ENCODE measurements around the gene MYCL. TPM values are rescaled to one million over a fixed set of nuclear protein-coding genes. Genes with fewer than 3 reads are reported as not detected.
A peak's percentile ranks its signal among the peaks of the same experiment; 100 is the strongest.

The MYCL gene
- total and polyA plus RNA-seq, 2 experiments from 2014 or later = 5.5 to 11.1 TPM

DNA sequence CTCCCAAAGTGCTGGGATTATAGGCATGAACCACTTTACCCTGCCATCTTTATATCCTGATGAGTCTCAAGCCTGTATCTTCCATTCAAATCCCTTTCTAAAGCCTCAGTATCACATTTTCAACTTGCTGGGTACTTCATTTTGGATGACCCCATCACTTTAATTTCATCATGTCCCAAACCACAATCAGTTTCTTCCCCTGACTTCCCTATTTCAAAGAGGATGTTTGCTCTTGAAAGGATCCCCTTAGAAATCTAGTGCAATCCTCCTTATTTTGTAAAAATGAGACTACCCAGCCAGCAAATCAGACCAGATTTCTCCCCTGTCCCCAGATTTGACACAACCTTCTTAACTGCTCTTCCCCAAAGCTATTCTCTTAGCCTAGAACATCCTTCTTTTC lies 11.4 kb downstream of the MYCL start:
- no peak overlapping the region for H3K27ac ChIP-seq
- H3K36me3 ChIP-seq = no peaks in the 10 kb centered on the region
- H3K4me1 ChIP-seq (ENCODE audit: low read depth) = peaks cover 30% of the 10 kb centered on the region
- H3K4me3 ChIP-seq = no peak overlapping the region
- TF ChIP-seq, protein P1, sequence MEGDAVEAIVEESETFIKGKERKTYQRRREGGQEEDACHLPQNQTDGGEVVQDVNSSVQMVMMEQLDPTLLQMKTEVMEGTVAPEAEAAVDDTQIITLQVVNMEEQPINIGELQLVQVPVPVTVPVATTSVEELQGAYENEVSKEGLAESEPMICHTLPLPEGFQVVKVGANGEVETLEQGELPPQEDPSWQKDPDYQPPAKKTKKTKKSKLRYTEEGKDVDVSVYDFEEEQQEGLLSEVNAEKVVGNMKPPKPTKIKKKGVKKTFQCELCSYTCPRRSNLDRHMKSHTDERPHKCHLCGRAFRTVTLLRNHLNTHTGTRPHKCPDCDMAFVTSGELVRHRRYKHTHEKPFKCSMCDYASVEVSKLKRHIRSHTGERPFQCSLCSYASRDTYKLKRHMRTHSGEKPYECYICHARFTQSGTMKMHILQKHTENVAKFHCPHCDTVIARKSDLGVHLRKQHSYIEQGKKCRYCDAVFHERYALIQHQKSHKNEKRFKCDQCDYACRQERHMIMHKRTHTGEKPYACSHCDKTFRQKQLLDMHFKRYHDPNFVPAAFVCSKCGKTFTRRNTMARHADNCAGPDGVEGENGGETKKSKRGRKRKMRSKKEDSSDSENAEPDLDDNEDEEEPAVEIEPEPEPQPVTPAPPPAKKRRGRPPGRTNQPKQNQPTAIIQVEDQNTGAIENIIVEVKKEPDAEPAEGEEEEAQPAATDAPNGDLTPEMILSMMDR (IDR thresholded peaks at IDR 0.05; ENCODE audit: low read depth, low read length) = no peak
- H3K27me3 ChIP-seq = no peaks in the 10 kb centered on the region
- DNase-seq (ENCODE audit: low read depth in 1 of 2, low spot score in 1 of 2) = no peak
- no peaks in the 10 kb centered on the region for H3K9me3 ChIP-seq (ENCODE audit: low read depth)

DNA sequence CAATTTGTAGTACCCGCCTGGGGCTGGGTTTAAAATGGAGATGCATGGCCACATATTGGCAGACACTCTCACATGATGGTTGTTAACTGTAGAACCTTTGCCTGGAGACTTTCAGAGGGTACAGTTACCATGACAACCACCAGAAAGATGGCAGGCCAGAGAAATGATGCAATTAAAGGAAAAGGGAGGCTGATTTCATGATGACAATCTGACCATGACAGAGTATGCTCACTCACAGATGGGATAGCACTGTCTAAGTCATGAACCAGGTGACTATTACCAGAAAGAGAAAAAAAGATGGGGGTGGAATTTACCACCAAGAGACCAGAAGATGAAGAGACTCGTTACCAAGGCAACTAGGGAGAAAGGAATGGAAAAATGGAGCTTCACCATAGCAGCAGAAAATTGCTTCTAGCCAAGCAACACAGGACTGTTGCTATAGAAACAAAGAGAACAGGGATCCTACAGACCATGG lies 14.9 kb downstream of the MYCL start:
- Histone ChIP-seq H3K9me3 (ENCODE audit: low read depth) (no peaks in the 10 kb centered on the region), H3K4me1 (ENCODE audit: low read depth) (peaks cover 12% of the 10 kb centered on the region), H3K36me3 (no peaks in the 10 kb centered on the region), H3K27ac (no peak overlapping the region), H3K4me3 (no peak overlapping the region), H3K27me3 (no peaks in the 10 kb centered on the region)
- peak in 1 of 2 donors; percentile 15 for DNase-seq (ENCODE audit: low read depth in 1 of 2, low spot score in 1 of 2)
- TF ChIP-seq, protein P1 (IDR thresholded peaks at IDR 0.05; ENCODE audit: low read depth, low read length) = no peak

DNA sequence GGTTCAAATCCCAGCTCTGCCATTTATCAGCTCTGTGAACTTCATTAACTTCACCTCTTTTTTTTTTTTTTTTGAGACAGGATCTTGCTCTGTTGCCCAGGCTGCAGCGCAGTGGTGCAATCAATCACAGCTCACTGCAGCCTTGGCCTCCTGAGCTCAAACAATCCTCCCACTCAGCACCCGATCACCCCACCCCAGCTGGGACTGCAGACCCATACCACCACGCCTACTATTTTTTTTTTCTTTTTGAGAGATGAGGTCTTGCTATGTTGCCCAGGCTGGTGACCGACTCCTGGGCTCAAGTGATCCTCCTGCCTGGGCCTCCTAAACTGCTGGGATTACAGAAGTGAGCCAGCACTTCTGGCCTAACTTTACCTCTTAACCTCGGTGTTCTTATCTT lies 16.2 kb downstream of the MYCL start:
- H3K36me3 ChIP-seq = no peaks in the 10 kb centered on the region
- no peak overlapping the region for H3K4me3 ChIP-seq
- no peak for DNase-seq (ENCODE audit: low read depth in 1 of 2, low spot score in 1 of 2)
- H3K27ac ChIP-seq = no peak overlapping the region
- no peaks in the 10 kb centered on the region for H3K27me3 ChIP-seq
- peaks cover 12% of the 10 kb centered on the region for H3K4me1 ChIP-seq (ENCODE audit: low read depth)
- no peaks in the 10 kb centered on the region for H3K9me3 ChIP-seq (ENCODE audit: low read depth)
- TF ChIP-seq, protein P1 (IDR thresholded peaks at IDR 0.05; ENCODE audit: low read depth, low read length) = no peak

DNA sequence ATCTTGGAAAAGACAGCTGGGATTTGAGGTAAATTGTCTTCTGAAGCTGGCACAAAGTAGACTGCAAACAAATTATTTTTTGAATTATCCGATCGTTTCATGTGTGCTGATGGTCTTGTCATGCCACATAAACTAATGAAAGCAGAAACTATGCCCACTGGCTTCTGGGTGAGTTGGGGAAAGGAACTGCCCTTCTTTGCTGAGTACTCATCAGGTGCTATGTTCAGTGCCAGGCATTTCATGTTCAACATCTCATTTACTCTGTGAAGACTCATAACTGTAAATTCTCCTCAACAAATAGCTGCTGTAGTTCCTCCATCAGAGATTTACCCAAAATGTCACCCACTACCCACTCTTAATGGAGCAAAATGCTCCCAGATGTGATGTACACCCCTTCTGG lies 19.6 kb downstream of the MYCL start:
- Histone ChIP-seq H3K36me3 (no peaks in the 10 kb centered on the region), H3K4me1 (ENCODE audit: low read depth) (peaks cover 20% of the 10 kb centered on the region), H3K27me3 (no peaks in the 10 kb centered on the region), H3K9me3 (ENCODE audit: low read depth) (no peaks in the 10 kb centered on the region), H3K27ac (no peak overlapping the region), H3K4me3 (peak overlapping the region; percentile 87)
- no peak for DNase-seq (ENCODE audit: low read depth in 1 of 2, low spot score in 1 of 2)
- TF ChIP-seq, protein P1 (IDR thresholded peaks at IDR 0.05; ENCODE audit: low read depth, low read length) = no peak

DNA sequence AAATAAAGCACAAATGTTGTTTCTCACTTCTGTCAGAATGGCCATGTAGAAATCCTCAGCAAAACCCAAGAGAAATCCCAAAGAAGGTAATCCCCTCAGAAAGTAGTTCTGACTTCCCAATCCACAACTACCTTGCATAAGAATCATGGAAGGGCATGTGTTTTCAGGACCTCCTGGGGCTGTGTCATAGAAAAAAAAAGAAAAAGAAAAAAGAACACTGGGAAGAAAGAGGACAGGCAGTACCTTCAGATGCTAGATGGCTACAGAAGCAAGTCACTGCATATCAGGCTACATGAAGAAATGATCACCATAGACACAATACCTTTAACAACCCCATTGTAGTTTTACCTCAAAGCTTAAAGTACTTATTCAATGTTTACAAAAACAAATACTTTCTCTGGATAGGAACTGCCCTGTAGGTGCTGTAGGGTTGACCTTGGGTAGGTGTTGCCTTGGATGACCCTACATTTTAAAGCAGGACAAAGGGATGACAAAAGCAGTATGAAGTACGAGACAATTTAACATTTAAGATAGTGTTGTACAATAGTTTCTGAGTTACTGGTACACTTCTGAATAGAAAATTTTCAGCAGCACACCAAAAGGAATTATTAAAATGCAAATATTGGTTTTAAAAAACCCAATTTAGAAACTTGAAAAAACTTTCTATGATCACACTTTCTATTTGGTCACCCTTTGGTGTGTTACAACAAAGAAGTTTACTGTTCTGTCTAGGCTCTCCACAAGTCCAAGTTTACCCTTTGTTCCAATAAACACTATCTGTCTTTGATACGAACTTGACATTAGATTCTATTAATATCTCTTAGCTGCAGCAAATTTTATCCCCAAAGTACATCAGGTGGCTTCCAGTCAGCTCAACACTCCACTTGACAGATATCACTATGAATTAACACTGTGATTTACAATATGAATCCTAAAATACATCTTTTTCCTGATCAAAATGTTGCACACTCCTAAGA lies 23.4 kb downstream of the MYCL start:
- Histone ChIP-seq H3K9me3 (ENCODE audit: low read depth) (no peaks in the 10 kb centered on the region), H3K27me3 (no peaks in the 10 kb centered on the region), H3K4me3 (no peak overlapping the region), H3K27ac (no peak overlapping the region), H3K4me1 (ENCODE audit: low read depth) (peaks cover 20% of the 10 kb centered on the region), H3K36me3 (no peaks in the 10 kb centered on the region)
- DNase-seq (ENCODE audit: low read depth in 1 of 2, low spot score in 1 of 2) = no peak
- TF ChIP-seq, protein P1 (IDR thresholded peaks at IDR 0.05; ENCODE audit: low read depth, low read length) = no peak

Measured in cardiac muscle cell (in vitro differentiated cells and primary cell).